H1 (cell line): ENCODE results near the gene CCS.

Experiments
- BRCA1 ChIP-seq: IDR thresholded peaks from 2 replicates; pipeline ENCODE4 v1.6.1; 2012; ENCODE audit warnings: low read depth, low read length, improper control_type of control experiment
- CHD2 ChIP-seq: IDR thresholded peaks from 2 replicates; pipeline ENCODE4 v1.6.1; 2012; ENCODE audit warnings: low read length, improper control_type of control experiment
- CTCF ChIP-seq, 3 experiments: IDR thresholded peaks; 1 replicate in 2 of 3; 2 replicates in 1 of 3; pipeline versions ENCODE4 v1.5.1 to v1.6.1; 2011; ENCODE audit warnings: low read length in 3 of 3, mild to moderate bottlenecking in 3 of 3, inconsistent platforms in 2 of 3, low read depth in 1 of 3, moderate library complexity in 1 of 3; ENCODE audit not compliant: insufficient read depth in 1 of 3; ENCODE audit errors: control extremely low read depth in 1 of 3
- EZH2 ChIP-seq: fragments of 200-600 bp; sonication (generic); IDR thresholded peaks from 2 replicates; pipeline ENCODE4 v1.7.1; 2012; ENCODE audit warnings: low read depth, mild to moderate bottlenecking, moderate library complexity, low read length, inconsistent platforms; ENCODE audit not compliant: severe bottlenecking
- FOSL1 ChIP-seq: IDR thresholded peaks from 2 replicates; pipeline ENCODE4 v1.6.1; 2011; ENCODE audit warnings: mild to moderate bottlenecking, low read depth, low read length, moderate library complexity; ENCODE audit not compliant: insufficient read depth
- GTF2F1 ChIP-seq: IDR thresholded peaks from 2 replicates; pipeline ENCODE4 v1.6.1; 2012; ENCODE audit warnings: low read depth, low read length, improper control_type of control experiment, borderline replicate concordance
- MAFK ChIP-seq: IDR thresholded peaks from 2 replicates; pipeline ENCODE4 v1.6.1; 2012; ENCODE audit warnings: low read depth, mild to moderate bottlenecking, improper control_type of control experiment, low read length
- MAX ChIP-seq: IDR thresholded peaks from 2 replicates; pipeline ENCODE4 v1.6.1; 2012; ENCODE audit warnings: inconsistent platforms
- NRF1 ChIP-seq: IDR thresholded peaks from 2 replicates; pipeline ENCODE4 v1.6.1; 2011; ENCODE audit warnings: mild to moderate bottlenecking, low read depth, low read length, improper control_type of control experiment
- PHF8 ChIP-seq: fragments of 200-600 bp; sonication (generic); conservative IDR thresholded peaks from 2 replicates; pipeline ENCODE4 v1.7.1; 2012; ENCODE audit warnings: low read depth, mild to moderate bottlenecking, inconsistent platforms, low read length, moderate library complexity
- POLR2AphosphoS5 ChIP-seq: IDR thresholded peaks from 2 replicates; pipeline ENCODE4 v1.6.1; 2011; ENCODE audit warnings: low read depth, low read length
- SP1 ChIP-seq: IDR thresholded peaks from 2 replicates; pipeline ENCODE4 v1.6.1; 2011; ENCODE audit warnings: low read depth, low read length
- SRF ChIP-seq: IDR thresholded peaks from 2 replicates; pipeline ENCODE4 v1.6.1; 2011; ENCODE audit warnings: mild to moderate bottlenecking, low read depth, low read length, moderate library complexity

GRCh38 chr11:66616379-66617154, 23.6 kb downstream of the CCS start, which contains the start of gene RBM14:
- TF ChIP-seq POLR2AphosphoS5, result peak; percentile 90
- TF ChIP-seq EZH2, result no peak
- no peak for TF ChIP-seq CTCF (IDR thresholded peaks at IDR 0.05; ENCODE audit: control extremely low read depth in 1 of 3, insufficient read depth in 1 of 3, low read depth in 1 of 3, low read length in 3 of 3)
- no peak for TF ChIP-seq BRCA1
- TF ChIP-seq MAX, result peak; percentile 85
- TF ChIP-seq MAFK, result 0 out of 2 replicates have a peak, but pooled peaks have one; percentile 11
- peak; percentile 97 for TF ChIP-seq PHF8
- peak; percentile 81 for TF ChIP-seq CHD2
- TF ChIP-seq GTF2F1, result 0 out of 2 replicates have a peak, but pooled peaks have one; percentile 60
- no peak for TF ChIP-seq SRF
- peak; percentile 96 for TF ChIP-seq SP1
- no peak for TF ChIP-seq FOSL1
- TF ChIP-seq NRF1, result peak; percentile 48
